Stomach (tissue), 4 donors: ENCODE data around the gene PPP1R12B.
"Not testable (repeated sequence)": the region's sequence is repeated elsewhere in the genome, so short reads cannot be mapped to it uniquely, and the experiment has no call there.

Experiments used
- CTCF ChIP-seq, 7 experiments: fragments of 450-650 bp in 4 of 7; fragments of 200-600 bp in 3 of 7; sonication (generic) in 3 of 7; IDR thresholded peaks; one replicate each; pipeline ENCODE4 v1.5.1; 2016 to 2019; ENCODE audit warnings: antibody characterized with exemption in 7 of 7, control low read depth in 2 of 7, mild to moderate bottlenecking in 1 of 7
- EP300 ChIP-seq: sonication (generic); formaldehyde crosslinking; IDR thresholded peaks from one replicate; pipeline ENCODE4 v1.6.1; 2017; ENCODE audit warnings: antibody characterized with exemption
- POLR2A ChIP-seq, 4 donors: fragments of 450-650 bp; IDR thresholded peaks; one replicate each; pipeline ENCODE4 v1.6.1; 2016; ENCODE audit warnings: antibody characterized with exemption in 4 of 4, control low read depth in 2 of 4, mild to moderate bottlenecking in 1 of 4, moderate library complexity in 1 of 4
- POLR2AphosphoS5 ChIP-seq, 3 donors: sonication (generic); formaldehyde crosslinking; IDR thresholded peaks; one replicate each; pipeline ENCODE4 v1.6.1; 2016; ENCODE audit warnings: antibody characterized with exemption in 3 of 3

GRCh38 chr1:202460143-202460495, 111.6 kb downstream of the PPP1R12B start:
- TF ChIP-seq CTCF (IDR thresholded peaks at IDR 0.05); POLR2A (IDR thresholded peaks at IDR 0.05); POLR2AphosphoS5 (IDR thresholded peaks at IDR 0.05); EP300: not testable (repeated sequence)
